ENCODE results near the gene DAP.

DNA sequence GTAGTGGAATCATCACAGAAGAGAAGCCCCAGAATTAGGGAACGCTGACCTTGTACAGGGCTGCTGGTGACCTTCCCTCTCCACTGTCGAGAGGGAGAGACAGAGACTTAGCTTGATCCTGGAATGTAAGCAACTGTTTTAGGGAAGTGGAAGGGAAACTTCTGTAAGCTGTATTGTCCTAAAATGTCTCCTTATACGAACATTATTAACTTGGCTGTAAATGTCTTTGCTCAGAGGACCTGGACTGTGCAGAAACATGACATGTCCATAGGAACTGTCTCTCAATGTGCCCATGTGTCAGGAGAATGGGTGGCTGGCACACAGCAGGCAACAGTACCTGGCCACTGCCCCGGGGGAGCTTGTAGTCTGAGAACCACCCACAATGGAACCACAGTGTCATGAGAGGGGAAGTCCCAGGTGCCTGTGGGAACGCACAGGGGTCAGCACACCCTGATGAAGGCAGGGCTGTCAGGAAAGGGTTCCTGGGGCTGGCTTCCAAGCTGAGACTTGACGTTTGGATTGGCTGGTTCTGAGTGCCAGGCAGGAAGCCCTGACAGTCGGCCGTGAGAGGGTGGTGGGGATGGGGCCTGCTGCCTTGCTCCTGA, 34.0 kb downstream of the DAP start:
- TF ChIP-seq EP300 (IDR thresholded peaks at IDR 0.05) (no peak), POLR2AphosphoS5 (IDR thresholded peaks at IDR 0.05) (no peak)
- TF ChIP-seq, protein P1, sequence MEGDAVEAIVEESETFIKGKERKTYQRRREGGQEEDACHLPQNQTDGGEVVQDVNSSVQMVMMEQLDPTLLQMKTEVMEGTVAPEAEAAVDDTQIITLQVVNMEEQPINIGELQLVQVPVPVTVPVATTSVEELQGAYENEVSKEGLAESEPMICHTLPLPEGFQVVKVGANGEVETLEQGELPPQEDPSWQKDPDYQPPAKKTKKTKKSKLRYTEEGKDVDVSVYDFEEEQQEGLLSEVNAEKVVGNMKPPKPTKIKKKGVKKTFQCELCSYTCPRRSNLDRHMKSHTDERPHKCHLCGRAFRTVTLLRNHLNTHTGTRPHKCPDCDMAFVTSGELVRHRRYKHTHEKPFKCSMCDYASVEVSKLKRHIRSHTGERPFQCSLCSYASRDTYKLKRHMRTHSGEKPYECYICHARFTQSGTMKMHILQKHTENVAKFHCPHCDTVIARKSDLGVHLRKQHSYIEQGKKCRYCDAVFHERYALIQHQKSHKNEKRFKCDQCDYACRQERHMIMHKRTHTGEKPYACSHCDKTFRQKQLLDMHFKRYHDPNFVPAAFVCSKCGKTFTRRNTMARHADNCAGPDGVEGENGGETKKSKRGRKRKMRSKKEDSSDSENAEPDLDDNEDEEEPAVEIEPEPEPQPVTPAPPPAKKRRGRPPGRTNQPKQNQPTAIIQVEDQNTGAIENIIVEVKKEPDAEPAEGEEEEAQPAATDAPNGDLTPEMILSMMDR (IDR thresholded peaks at IDR 0.05) = no peak
